ENCODE results near the gene KRT71. TPM values are rescaled to one million over a fixed set of nuclear protein-coding genes. Genes with fewer than 3 reads are reported as not detected.

The KRT71 gene
- total and polyA plus RNA-seq, 2 of the 8 experiments (the other 6 are each of a cell fraction or from before 2014, with no cell fraction given), result not detected

DNA sequence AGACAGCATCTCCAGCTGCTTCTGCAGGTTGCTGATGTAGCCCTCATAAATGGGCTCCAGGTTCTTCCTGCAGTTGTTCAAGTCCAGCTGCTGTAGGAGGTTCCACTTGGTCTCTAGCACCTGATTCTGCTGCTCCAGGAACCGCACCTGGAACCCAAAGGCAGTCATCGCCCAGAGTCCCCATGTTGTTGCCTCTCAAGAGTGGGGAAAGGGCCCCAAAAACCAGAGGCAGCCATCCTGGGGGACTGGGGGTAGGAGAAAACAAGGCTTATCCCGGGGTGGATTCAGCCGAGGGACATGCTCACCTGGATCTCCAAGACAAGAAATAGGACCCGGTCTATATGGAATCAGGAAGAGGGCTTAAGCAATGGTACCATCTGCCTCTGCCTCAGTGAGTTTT is 46.0 kb upstream of the KRT71 start:
- Histone ChIP-seq H3K79me1 (ENCODE audit: low read depth, low read length) (no peaks in the 10 kb centered on the region), H3K9ac (replicated peaks in 1 of 4; ENCODE audit: extremely low read depth in 1 of 4, low read depth in 3 of 4, low read length in 3 of 4) (no peak overlapping the region), H2BK120ac (replicated peaks; ENCODE audit: low read depth, low read length) (no peak overlapping the region), H4K91ac (replicated peaks; ENCODE audit: insufficient read length, low read length) (no peak overlapping the region), H3K18ac (ENCODE audit: extremely low read depth, low read length) (no peak overlapping the region), H3K4me3 (ENCODE audit: extremely low read depth in 1 of 4, insufficient read depth in 2 of 4, low read depth in 3 of 4, low read length in 4 of 4) (no peak overlapping the region), H3K14ac (ENCODE audit: insufficient read length) (no peak overlapping the region), H2BK20ac (ENCODE audit: low read length) (no peak overlapping the region), H3K9me3 (ENCODE audit: insufficient read depth in 2 of 2, low read depth in 1 of 2, low read length in 1 of 2) (no peaks in the 10 kb centered on the region; a peak in 2 of 4 replicates), H3K36me3 (ENCODE audit: control insufficient read depth in 2 of 4, insufficient read depth in 4 of 4, low read length in 3 of 4) (no peaks in the 10 kb centered on the region), H3K56ac (replicated peaks; ENCODE audit: insufficient read length, low read depth, low read length) (no peak overlapping the region), H4K20me1 (replicated peaks in 1 of 2; ENCODE audit: control insufficient read depth in 1 of 2, insufficient read depth in 2 of 2, low read length in 2 of 2) (no peaks in the 10 kb centered on the region), H3K27me3 (replicated peaks in 1 of 4; ENCODE audit: control insufficient read depth in 3 of 4, extremely low read depth in 1 of 4, insufficient read depth in 3 of 4, low read length in 3 of 4) (peaks cover 0 to 6% (median under 1%) of the 10 kb centered on the region in 4 experiments; a peak in 5 of 7 replicates), H3K27ac (ENCODE audit: low read depth, low read length) (no peak overlapping the region), H2AFZ (ENCODE audit: low read length) (no peak overlapping the region), H3K4me1 (replicated peaks in 1 of 4; ENCODE audit: control insufficient read depth in 3 of 4, insufficient read depth in 4 of 4, low read length in 3 of 4) (no peaks in the 10 kb centered on the region), H2BK5ac (ENCODE audit: low read depth, low read length) (no peak overlapping the region), H2AK5ac (ENCODE audit: low read depth, low read length) (no peak overlapping the region), H3K23ac (ENCODE audit: insufficient read length) (no peak overlapping the region), H2BK15ac (ENCODE audit: low read length) (no peak overlapping the region), H2BK12ac (ENCODE audit: low read depth, low read length) (no peak overlapping the region), H3K79me2 (ENCODE audit: control insufficient read depth in 1 of 2, insufficient read depth in 2 of 2, low read length in 2 of 2) (no peaks in the 10 kb centered on the region), H3K23me2 (ENCODE audit: low read depth, low read length) (no peaks in the 10 kb centered on the region; the same call in 1 of the 2 replicates), H4K8ac (ENCODE audit: extremely low read depth, insufficient read depth, low read length) (no peak overlapping the region), H4K5ac (ENCODE audit: insufficient read length, low read depth, low read length) (no peak overlapping the region), H3K4me2 (ENCODE audit: insufficient read depth in 1 of 2, low read depth in 2 of 2, low read length in 2 of 2) (no peak overlapping the region), H3K4ac (replicated peaks; ENCODE audit: insufficient read length, low read depth, low read length) (no peak overlapping the region)
- DNase-seq (ENCODE audit: low read depth in 1 of 2, low spot score in 2 of 2), result no peak
- POLR2A ChIA-PET (ENCODE audit: partially characterized antibody), result no interaction called here
- no peak for FAIRE-seq
- no peak for TF ChIP-seq USF2 (IDR thresholded peaks at IDR 0.05; ENCODE audit: low read length)
- TF ChIP-seq SIX5 (IDR thresholded peaks at IDR 0.05; ENCODE audit: low read depth, low read length), result no peak
- no peak for TF ChIP-seq CTCF (IDR thresholded peaks at IDR 0.05; ENCODE audit: control extremely low read depth in 1 of 3, insufficient read depth in 1 of 3, low read depth in 1 of 3, low read length in 3 of 3)
- no peak for TF ChIP-seq YY1 (IDR thresholded peaks at IDR 0.05; ENCODE audit: low read depth, low read length)
- TF ChIP-seq BACH1 (IDR thresholded peaks at IDR 0.05; ENCODE audit: low read length), result no peak
- TF ChIP-seq HDAC2 (IDR thresholded peaks at IDR 0.05; ENCODE audit: borderline replicate concordance in 1 of 2, low read depth in 2 of 2, low read length in 2 of 2), result no peak
- TF ChIP-seq TBP (IDR thresholded peaks at IDR 0.05; ENCODE audit: low read depth, low read length), result no peak
- CTCF ChIA-PET (ENCODE audit: partially characterized antibody), result interaction anchor here (1.0 to 23.2 kb wide), 4 partner anchors 11 to 276 kb away, joined by 3 to 502 read pairs (median 14); no protein-coding TSS in a partner anchor
- WGBS, 2 experiments (ENCODE audit: extremely low coverage in 1 of 2, insufficient coverage in 1 of 2, insufficient read length in 1 of 2, insufficient replicate concordance in 2 of 2, low coverage in 1 of 2, low lambda C conversion rate in 2 of 2, missing lambda C conversion rate in 1 of 2), result 95% methylated on average over 5 of the region's 5 CpGs; no CpG with 5 or more reads in 1 of the 2 experiments

Measured in H1 (cell line).